ENCODE measurements around the gene ANTXR1. TPM values are rescaled to one million over a fixed set of nuclear protein-coding genes. Genes with fewer than 3 reads are reported as not detected.

Gene ANTXR1
- total and polyA plus RNA-seq, 2 of the 8 experiments (the other 6 are each of a cell fraction or from before 2014, with no cell fraction given) = 15.8 to 44.3 TPM

- no peak for TF ChIP-seq CTCF (IDR thresholded peaks at IDR 0.05; ENCODE audit: control extremely low read depth in 1 of 3, insufficient read depth in 1 of 3, low read depth in 1 of 3, low read length in 3 of 3)
- peak; percentile 59 for TF ChIP-seq ATF2 (IDR thresholded peaks at IDR 0.05; ENCODE audit: low read length)
- no peak for TF ChIP-seq FOSL1 (IDR thresholded peaks at IDR 0.05; ENCODE audit: insufficient read depth, low read depth, low read length)
- TF ChIP-seq SIN3A (conservative IDR thresholded peaks at IDR 0.05 in 1 of 2, IDR thresholded peaks at IDR 0.05 in 1 of 2; ENCODE audit: low read depth in 1 of 2, low read length in 2 of 2) = no peak; a peak in 1 of 4 replicates
- peak; percentile 59 for TF ChIP-seq E2F6 (IDR thresholded peaks at IDR 0.05)
- peak; percentile 99 for TF ChIP-seq CEBPB (IDR thresholded peaks at IDR 0.05; ENCODE audit: low read depth, low read length)
- peak; percentile 91 for TF ChIP-seq POLR2AphosphoS5 (IDR thresholded peaks at IDR 0.05; ENCODE audit: low read depth, low read length)
- peak; percentile 61 for TF ChIP-seq NANOG (IDR thresholded peaks at IDR 0.05; ENCODE audit: insufficient read depth, low read depth, low read length, poor library complexity, severe bottlenecking)
Measured at GRCh38 chr2:69177785-69178636, 165.0 kb downstream of the ANTXR1 start (continued).

All from H1 (cell line).